ENCODE data around the gene CDK5R2.

- TF ChIP-seq, protein P1, sequence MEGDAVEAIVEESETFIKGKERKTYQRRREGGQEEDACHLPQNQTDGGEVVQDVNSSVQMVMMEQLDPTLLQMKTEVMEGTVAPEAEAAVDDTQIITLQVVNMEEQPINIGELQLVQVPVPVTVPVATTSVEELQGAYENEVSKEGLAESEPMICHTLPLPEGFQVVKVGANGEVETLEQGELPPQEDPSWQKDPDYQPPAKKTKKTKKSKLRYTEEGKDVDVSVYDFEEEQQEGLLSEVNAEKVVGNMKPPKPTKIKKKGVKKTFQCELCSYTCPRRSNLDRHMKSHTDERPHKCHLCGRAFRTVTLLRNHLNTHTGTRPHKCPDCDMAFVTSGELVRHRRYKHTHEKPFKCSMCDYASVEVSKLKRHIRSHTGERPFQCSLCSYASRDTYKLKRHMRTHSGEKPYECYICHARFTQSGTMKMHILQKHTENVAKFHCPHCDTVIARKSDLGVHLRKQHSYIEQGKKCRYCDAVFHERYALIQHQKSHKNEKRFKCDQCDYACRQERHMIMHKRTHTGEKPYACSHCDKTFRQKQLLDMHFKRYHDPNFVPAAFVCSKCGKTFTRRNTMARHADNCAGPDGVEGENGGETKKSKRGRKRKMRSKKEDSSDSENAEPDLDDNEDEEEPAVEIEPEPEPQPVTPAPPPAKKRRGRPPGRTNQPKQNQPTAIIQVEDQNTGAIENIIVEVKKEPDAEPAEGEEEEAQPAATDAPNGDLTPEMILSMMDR (conservative IDR thresholded peaks at IDR 0.05), result no peak
- TF ChIP-seq ZFX (IDR thresholded peaks at IDR 0.05), result no peak
These were observed 1.1 kb downstream of the CDK5R2 start for GRCh38 chr2:218960309-218961165.

Data from C4-2B (cell line).